Effector memory CD4-positive, alpha-beta T cell (primary cell): Measurements from ENCODE around the gene ASPA.

ENCODE experiments used
- DNase-seq, 3 donors: peaks; one replicate each; pipeline ENCODE4 v3.0.0-alpha.2; 2020
- H3K27ac ChIP-seq: 2 replicates; pipeline ENCODE4 v1.7.0; 2013; ENCODE audit warnings: mild to moderate bottlenecking, low read length, moderate library complexity; ENCODE audit not compliant: insufficient read depth, poor library complexity, severe bottlenecking
- H3K27me3 ChIP-seq: replicated peaks from 2 replicates; pipeline ENCODE4 v1.7.0; 2013; ENCODE audit warnings: mild to moderate bottlenecking, low read length; ENCODE audit not compliant: insufficient read depth, control insufficient read depth, poor library complexity, severe bottlenecking
- H3K36me3 ChIP-seq: 2 replicates; pipeline ENCODE4 v1.7.0; 2013; ENCODE audit warnings: mild to moderate bottlenecking, low read length, moderate library complexity; ENCODE audit not compliant: control insufficient read depth, insufficient read depth
- H3K4me1 ChIP-seq: 2 replicates; pipeline ENCODE4 v1.7.0; 2013; ENCODE audit warnings: low read length, mild to moderate bottlenecking; ENCODE audit not compliant: control insufficient read depth, insufficient read depth, poor library complexity, severe bottlenecking
- H3K4me3 ChIP-seq: 2 replicates; pipeline ENCODE4 v1.7.0; 2013; ENCODE audit warnings: low read length, low read depth, mild to moderate bottlenecking; ENCODE audit not compliant: insufficient read depth, poor library complexity, severe bottlenecking
- H3K9me3 ChIP-seq: 2 replicates; pipeline ENCODE4 v1.7.0; 2013; ENCODE audit warnings: mild to moderate bottlenecking, low read length, moderate library complexity; ENCODE audit not compliant: control insufficient read depth

ASPA gene

DNA sequence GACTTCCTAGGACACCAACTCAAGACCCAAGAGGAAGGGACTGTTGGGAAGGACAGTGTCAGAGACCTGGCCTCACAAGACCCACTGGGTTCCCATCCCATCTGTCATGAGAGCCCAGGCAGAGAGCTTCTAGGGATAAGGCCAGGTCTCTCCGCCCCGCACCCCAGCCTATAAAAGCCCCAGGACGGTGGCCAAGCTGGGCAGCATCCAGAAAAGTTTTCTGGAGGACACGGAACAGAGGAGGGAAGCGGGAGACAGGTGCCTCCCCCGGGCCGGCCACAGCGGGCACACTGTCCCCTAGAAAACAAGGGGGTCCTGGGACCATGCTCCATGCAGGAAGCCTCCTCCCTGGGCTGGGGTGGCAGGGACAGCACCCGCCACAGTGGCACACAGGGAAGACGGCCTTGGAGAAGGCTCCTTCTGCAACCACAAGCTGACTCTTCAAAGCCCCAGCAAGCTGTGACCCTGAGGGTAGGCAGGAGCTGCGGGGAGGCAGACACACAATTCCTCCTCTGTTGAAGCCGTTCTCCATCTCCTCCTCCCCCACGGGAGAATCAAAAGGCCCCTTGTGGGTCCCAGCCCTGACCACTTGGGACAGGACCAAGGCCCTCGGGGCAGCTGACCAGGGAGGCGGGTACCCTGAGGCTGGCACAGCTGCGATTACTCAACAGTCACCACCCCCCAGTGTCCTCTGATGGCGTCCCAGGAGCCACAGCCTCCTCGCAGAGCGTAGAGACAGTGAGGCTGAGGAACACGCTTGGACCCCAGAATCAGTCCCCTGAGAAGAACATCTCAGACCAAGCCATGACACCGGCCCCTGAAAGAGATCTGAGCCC, 55.7 kb downstream of the ASPA start:
- Histone ChIP-seq H3K27ac (no peak overlapping the region), H3K9me3 (no peaks in the 10 kb centered on the region), H3K4me3 (no peak overlapping the region), H3K27me3 (no peaks in the 10 kb centered on the region), H3K36me3 (no peaks in the 10 kb centered on the region), H3K4me1 (peaks cover 3% of the 10 kb centered on the region)
- no peak for DNase-seq

DNA sequence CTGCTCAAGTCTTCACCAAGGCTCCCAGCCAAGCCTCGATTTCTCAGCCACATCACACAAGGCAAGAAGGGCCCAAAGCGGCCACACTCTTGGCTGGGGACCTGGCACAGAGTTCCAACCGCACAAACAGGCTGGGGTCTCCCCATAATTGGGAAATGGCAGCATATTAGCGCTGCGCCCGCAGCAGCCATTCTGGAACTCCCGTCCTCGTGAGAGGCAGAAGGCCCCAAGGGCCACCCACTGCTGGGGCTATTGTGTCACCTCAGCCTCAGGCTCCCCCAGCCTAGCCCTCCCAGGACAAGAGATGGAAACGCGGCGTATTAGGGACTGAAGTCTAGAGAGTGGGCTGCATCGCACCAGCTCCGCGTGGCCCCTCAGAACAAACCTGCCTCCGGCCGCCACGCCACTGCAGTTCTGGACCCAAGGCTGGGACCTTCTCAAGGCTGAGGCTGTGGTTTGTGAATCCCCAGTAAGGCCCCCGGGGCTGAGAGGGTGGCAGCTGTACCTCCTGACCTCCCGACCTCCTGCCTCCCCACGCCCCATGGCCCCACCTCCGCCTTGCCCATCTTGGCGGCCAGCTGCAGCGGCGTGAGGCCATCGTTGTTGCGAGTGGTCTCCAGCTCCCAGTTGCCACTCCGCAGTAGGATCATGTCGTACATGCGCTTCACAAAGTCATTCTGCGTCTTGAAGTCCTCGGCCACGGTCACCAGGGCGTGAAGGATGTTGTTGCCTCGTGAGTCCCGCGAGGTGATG, 56.5 kb downstream of the ASPA start:
- Histone ChIP-seq H3K4me3 (no peak overlapping the region), H3K36me3 (no peaks in the 10 kb centered on the region), H3K9me3 (no peaks in the 10 kb centered on the region), H3K27me3 (no peaks in the 10 kb centered on the region), H3K27ac (no peak overlapping the region), H3K4me1 (peaks cover 3% of the 10 kb centered on the region)
- DNase-seq = no peak

DNA sequence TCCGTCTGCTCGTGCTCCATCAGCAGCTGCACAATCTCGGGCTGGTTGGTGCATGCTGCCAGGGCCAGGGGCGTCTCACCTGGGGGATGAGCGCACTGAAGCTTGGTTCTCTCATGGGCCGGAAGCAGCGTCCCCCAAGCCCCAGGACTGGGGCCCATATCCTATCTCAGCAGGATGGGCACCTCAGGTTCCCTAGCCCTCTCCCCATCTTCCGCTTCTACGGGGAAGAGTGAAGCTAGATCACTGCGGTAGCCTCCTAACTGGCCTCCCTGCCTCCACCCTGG, 57.0 kb downstream of the ASPA start:
- Histone ChIP-seq H3K9me3 (no peaks in the 10 kb centered on the region), H3K4me1 (peaks cover 3% of the 10 kb centered on the region), H3K27me3 (no peaks in the 10 kb centered on the region), H3K27ac (no peak overlapping the region), H3K4me3 (no peak overlapping the region), H3K36me3 (no peaks in the 10 kb centered on the region)
- DNase-seq = no peak

DNA sequence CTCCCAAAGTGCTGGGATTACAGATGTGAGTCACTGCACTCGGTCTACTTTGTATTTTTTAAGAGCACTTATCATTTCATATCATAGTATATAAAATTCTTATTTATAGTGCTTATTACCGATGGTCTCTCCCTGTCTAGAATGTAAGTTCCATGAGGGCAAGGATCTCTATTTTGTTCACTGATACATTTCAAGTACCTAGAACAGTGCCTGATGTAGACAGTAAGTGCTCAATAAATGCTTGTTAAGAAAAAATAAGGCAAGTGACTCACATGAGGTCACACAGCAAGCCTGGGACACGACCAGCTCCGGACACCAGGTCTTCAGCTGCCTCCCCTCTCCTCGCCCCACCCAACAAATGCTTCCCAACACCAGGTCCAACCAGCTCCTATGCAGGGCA, 58.0 kb downstream of the ASPA start:
- no peaks in the 10 kb centered on the region for H3K36me3 ChIP-seq

DNA sequence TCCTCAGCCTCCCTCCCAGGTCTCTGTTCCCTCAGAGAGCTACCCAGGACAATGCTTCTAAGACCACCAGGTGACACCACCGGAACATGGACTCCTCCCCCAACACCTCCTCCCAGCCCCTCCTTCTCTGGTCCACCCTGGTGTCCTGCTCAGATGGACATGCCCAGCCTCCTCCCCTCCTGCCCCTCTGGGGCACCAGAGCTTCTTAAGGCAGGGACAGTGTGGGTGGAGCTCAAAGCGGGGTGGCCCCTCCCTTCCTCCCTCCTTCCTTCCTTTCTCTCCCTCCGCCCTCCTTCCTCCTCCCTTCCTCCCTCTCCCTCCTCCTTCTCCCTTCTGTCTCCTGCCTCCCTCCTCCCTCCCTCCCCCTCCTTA, 59.1 kb downstream of the ASPA start:
- Histone ChIP-seq H3K9me3 (no peaks in the 10 kb centered on the region), H3K4me3 (no peak overlapping the region), H3K36me3 (no peaks in the 10 kb centered on the region), H3K27ac (no peak overlapping the region), H3K27me3 (no peaks in the 10 kb centered on the region), H3K4me1 (peaks cover 3% of the 10 kb centered on the region)
- no peak for DNase-seq

More for the DNA sequence above, 58.0 kb downstream of the ASPA start:
- Histone ChIP-seq H3K27ac (no peak overlapping the region), H3K4me1 (peaks cover 3% of the 10 kb centered on the region), H3K27me3 (no peaks in the 10 kb centered on the region), H3K4me3 (no peak overlapping the region), H3K9me3 (no peaks in the 10 kb centered on the region)
- DNase-seq = no peak

DNA sequence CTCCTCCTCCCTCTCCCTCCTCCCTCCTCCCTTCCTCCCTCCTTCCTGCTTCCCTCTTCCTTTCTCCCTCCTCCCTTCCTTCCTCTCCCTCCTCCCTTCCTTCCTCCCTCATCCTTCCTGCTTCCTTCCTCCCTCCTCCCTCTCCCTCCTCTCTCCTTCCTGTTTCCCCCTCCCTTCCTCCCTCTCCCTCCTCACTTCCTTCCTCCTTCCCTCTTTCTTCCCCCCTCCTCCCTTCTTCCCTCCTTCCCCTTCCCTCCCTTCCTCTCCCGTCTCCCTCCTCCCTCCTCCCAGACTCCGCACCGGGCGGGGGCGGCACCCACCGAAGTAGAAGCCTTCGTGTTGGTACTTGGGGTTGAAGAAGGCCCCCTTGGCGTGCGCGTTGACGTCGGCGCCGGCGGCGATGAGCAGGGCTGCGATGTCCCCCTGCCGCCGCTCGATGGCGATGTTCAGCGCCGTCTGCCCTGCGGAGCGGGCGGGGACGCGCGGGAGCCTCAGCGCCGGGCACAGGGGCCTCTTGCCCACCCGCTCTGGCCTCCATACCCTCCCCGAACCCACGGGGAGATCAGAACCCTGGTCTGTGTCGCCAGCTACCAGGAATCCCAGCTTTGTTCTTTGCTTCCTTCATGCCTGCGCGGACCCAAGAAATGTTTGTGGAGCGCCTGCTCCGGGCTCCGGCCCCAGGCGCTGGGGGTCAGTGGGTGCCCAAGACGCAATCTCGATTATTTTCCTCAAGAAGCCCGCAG, 59.6 kb downstream of the ASPA start:
- H3K27ac ChIP-seq = no peak overlapping the region
- H3K27me3 ChIP-seq = no peaks in the 10 kb centered on the region
- no peaks in the 10 kb centered on the region for H3K36me3 ChIP-seq
- H3K9me3 ChIP-seq = no peaks in the 10 kb centered on the region
- no peak overlapping the region for H3K4me3 ChIP-seq
- peak in 1 of 3 donors; percentile 10 for DNase-seq
- peaks cover 3% of the 10 kb centered on the region for H3K4me1 ChIP-seq

DNA sequence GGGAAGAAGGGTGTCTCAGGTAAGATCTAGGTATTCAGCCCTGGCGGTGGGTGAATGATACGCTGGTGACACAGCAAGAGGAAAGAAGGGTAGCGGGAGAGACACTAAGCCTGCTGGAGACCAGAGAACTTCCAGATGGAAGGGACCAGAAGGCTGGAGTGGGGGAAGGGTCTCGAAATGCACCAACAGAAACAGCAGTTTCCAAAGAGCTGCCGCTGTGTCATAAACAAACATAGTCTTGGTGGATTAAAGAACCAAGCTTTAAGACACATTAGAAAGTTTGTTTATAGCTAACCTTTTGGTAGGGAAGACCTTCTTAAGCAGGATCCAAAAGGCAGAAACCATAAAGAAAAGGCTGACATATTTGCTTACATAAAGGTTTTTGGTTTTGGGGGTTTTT, 60.9 kb downstream of the ASPA start:
- Histone ChIP-seq H3K4me1 (peaks cover 3% of the 10 kb centered on the region), H3K36me3 (no peaks in the 10 kb centered on the region), H3K4me3 (no peak overlapping the region), H3K27ac (no peak overlapping the region), H3K9me3 (no peaks in the 10 kb centered on the region), H3K27me3 (no peaks in the 10 kb centered on the region)
- no peak for DNase-seq

DNA sequence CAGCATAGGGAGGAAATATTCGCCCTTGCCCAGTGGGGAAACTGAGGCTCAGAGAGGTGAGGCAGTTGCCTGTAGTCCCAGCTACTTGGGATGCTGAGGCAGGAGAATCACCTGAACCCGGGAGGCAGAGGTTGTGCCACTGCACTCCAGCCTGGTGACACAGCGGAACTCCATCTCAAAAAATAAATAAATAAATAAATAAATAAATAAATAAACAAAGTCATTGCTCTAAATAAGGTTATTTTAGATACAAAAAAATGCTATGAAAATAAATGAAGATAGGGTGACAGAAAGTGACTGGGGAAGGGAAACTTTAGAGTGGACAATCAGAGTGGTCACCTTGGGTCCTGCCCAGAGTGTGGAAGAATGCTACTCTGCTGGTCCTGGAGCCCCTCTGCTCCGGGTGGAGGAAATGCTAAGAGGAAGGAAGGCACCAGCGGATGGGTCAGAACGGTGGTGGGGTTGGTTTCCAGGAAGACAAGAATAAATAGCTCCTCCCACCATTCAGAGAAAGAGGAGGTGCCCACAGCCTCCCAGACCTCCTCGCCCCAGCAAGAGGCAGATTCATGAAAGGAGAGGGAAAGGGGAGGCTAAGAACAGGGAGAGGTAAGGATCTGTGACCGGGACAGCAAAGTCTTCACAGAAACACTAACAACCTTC, 64.2 kb downstream of the ASPA start:
- no peaks in the 10 kb centered on the region for H3K27me3 ChIP-seq
- peaks cover 3% of the 10 kb centered on the region for H3K4me1 ChIP-seq
- DNase-seq = no peak
- no peak overlapping the region for H3K27ac ChIP-seq
- no peaks in the 10 kb centered on the region for H3K36me3 ChIP-seq
- H3K9me3 ChIP-seq = no peaks in the 10 kb centered on the region
- no peak overlapping the region for H3K4me3 ChIP-seq

DNA sequence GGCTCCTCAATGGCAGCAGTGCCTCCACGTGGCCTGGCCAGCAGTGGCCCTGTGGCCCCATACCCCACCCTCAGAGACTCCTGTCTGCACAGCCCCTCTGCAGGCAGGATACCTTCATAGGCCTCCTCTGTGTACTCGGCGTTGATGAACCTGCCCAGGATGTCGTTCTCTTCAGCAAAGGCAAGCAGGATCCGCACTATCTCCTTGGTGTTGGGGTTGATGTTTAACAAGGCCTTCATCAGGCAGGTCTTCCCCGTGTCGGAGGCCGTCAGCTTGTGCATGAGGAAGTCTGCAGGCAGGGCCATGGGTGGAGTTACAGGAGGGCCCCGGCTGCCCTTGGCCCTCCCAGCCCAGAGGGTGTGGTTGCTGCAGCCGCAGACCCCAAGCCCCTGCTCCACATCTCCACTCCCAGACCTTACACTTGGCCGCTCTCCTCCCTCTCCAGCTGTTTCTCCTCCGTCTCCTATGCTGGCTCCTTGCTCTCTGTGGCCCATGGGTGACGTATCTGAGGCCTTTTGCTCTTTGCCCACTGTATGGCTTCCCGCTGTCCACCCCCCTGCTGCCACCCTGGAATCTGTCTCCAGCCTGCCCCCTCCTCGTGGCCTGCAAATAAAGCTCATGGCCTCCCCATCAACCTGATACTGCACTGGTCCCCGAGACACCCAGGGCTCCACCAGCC, 66.8 kb downstream of the ASPA start:
- Histone ChIP-seq H3K4me3 (no peak overlapping the region), H3K27me3 (no peaks in the 10 kb centered on the region), H3K4me1 (no peaks in the 10 kb centered on the region), H3K9me3 (no peaks in the 10 kb centered on the region), H3K27ac (no peak overlapping the region), H3K36me3 (no peaks in the 10 kb centered on the region)
- no peak for DNase-seq
